Endodermal cell (in vitro differentiated cells): ENCODE data around the gene STUB1. TPM values are rescaled to one million over a fixed set of nuclear protein-coding genes. Genes with fewer than 3 reads are reported as not detected.
A peak's percentile ranks its signal among the peaks of the same experiment; 100 is the strongest.

ENCODE experiments used
- DNase-seq: peaks from one replicate; pipeline ENCODE4 v3.0.0-alpha.2; 2017
- H3K27ac ChIP-seq: 2 replicates; pipeline ENCODE4 v1.5.1; 2013; ENCODE audit warnings: mild to moderate bottlenecking, low read depth, low read length, moderate library complexity
- H3K27me3 ChIP-seq: 2 replicates; pipeline ENCODE4 v1.6.1; 2013; ENCODE audit warnings: mild to moderate bottlenecking, low read length, moderate library complexity; ENCODE audit not compliant: insufficient read depth, control insufficient read depth, poor library complexity, severe bottlenecking
- H3K36me3 ChIP-seq: 2 replicates; pipeline ENCODE4 v1.7.0; 2013; ENCODE audit warnings: mild to moderate bottlenecking, low read length, moderate library complexity; ENCODE audit not compliant: control insufficient read depth, insufficient read depth
- H3K4me1 ChIP-seq: one replicate; pipeline ENCODE4 v1.7.0; 2013; ENCODE audit warnings: low read length; ENCODE audit not compliant: control insufficient read depth, insufficient read depth
- H3K4me3 ChIP-seq: 2 replicates; pipeline ENCODE4 v1.5.1; 2013; ENCODE audit warnings: mild to moderate bottlenecking, low read length, moderate library complexity
- H3K9ac ChIP-seq: 2 replicates; pipeline ENCODE4 v1.6.1; 2013; ENCODE audit warnings: mild to moderate bottlenecking, low read length, moderate library complexity; ENCODE audit not compliant: poor library complexity, severe bottlenecking; ENCODE audit errors: extremely low read depth
- H3K9me3 ChIP-seq: 2 replicates; pipeline ENCODE4 v1.6.1; 2013; ENCODE audit warnings: mild to moderate bottlenecking, low read length, moderate library complexity; ENCODE audit not compliant: control insufficient read depth
- H3K27ac Mint-ChIP-seq: 2 replicates; pipeline ENCODE4 v1.8.0; 2020; ENCODE audit warnings: mixed read lengths
- H3K27me3 Mint-ChIP-seq: 2 replicates; pipeline ENCODE4 v1.8.0; 2021; ENCODE audit warnings: mild to moderate bottlenecking, mixed read lengths; ENCODE audit not compliant: insufficient read depth
- H3K36me3 Mint-ChIP-seq: 2 replicates; pipeline ENCODE4 v1.8.0; 2020; ENCODE audit warnings: low read depth, mixed read lengths
- H3K4me1 Mint-ChIP-seq: 2 replicates; pipeline ENCODE4 v1.8.0; 2020; ENCODE audit warnings: mixed read lengths
- H3K4me3 Mint-ChIP-seq: 2 replicates; pipeline ENCODE4 v1.8.0; 2020; ENCODE audit warnings: mild to moderate bottlenecking, moderate library complexity, mixed read lengths
- H3K9me3 Mint-ChIP-seq: 2 replicates; pipeline ENCODE4 v1.8.0; 2020; ENCODE audit warnings: mild to moderate bottlenecking, mixed read lengths
- CTCF ChIP-seq: fragments of 200-600 bp; sonication (generic); conservative IDR thresholded peaks from 2 replicates; pipeline ENCODE4 v1.5.0; 2021; ENCODE audit warnings: antibody characterized with exemption, mild to moderate bottlenecking
- WGBS, 2 experiments: methylation state at CpG; one replicate each; pipeline versions ENCODE4 v1.1.5 to v1.1.7; 2013; ENCODE audit warnings: missing lambda C conversion rate in 2 of 2, mixed read lengths in 1 of 2; ENCODE audit not compliant: insufficient coverage in 1 of 2, insufficient read length in 1 of 2; 5-methylcytosine and 5-hydroxymethylcytosine counted together
- total RNA-seq, 2 donors: library from RNA; stranded (reverse); fragmentation: NEBNext Ultra II Directional in 1 of 2; extraction: Animal tissue kit (Norgen Biotek cat#: 25700) in 1 of 2; gene quantifications; 2 replicates in 1 of 2; 3 replicates in 1 of 2; pipeline ENCODE4 v1.2.1, GENCODE V29; 2021

The STUB1 gene
- total RNA-seq, 2 donors from 2014 or later = 105 to 124 TPM

GRCh38 chr16:694187-694862 is 14.1 kb downstream of the STUB1 start:
- TF ChIP-seq CTCF = no peak
- Histone ChIP-seq H3K4me1 (peaks cover 3% of the 10 kb centered on the region), H3K9ac (no peak overlapping the region), H3K9me3 (no peaks in the 10 kb centered on the region), H3K27ac (no peak overlapping the region), H3K4me3 (no peak overlapping the region), H3K27me3 (peaks cover 84% of the 10 kb centered on the region), H3K36me3 (no peaks in the 10 kb centered on the region)
- Mint-ChIP-seq H3K27me3 (peaks cover 83% of the 10 kb centered on the region), H3K4me1 (no peaks in the 10 kb centered on the region), H3K27ac (no peak overlapping the region), H3K9me3 (no peaks in the 10 kb centered on the region), H3K4me3 (peak overlapping the region; percentile 43), H3K36me3 (no peaks in the 10 kb centered on the region)
- WGBS, 2 experiments = 4 to 16% methylated on average over 11 to 64 of the region's 64 CpGs
- DNase-seq = peak; percentile 65

GRCh38 chr16:694863-695354 is 14.7 kb downstream of the STUB1 start:
- 3% methylated on average over 12 to 37 of the region's 37 CpGs for WGBS, 2 experiments
- no peak overlapping the region for H3K9ac ChIP-seq
- no peak overlapping the region for H3K4me3 ChIP-seq
- Mint-ChIP-seq H3K36me3 (no peaks in the 10 kb centered on the region), H3K27ac (no peak overlapping the region), H3K9me3 (no peaks in the 10 kb centered on the region), H3K4me1 (no peaks in the 10 kb centered on the region), H3K27me3 (peaks cover 89% of the 10 kb centered on the region), H3K4me3 (peak overlapping the region; percentile 43)
- peaks cover 90% of the 10 kb centered on the region for H3K27me3 ChIP-seq
- no peaks in the 10 kb centered on the region for H3K4me1 ChIP-seq
- no peak for DNase-seq
- no peak overlapping the region for H3K27ac ChIP-seq
- H3K36me3 ChIP-seq = no peaks in the 10 kb centered on the region
- TF ChIP-seq CTCF = no peak
- H3K9me3 ChIP-seq = no peaks in the 10 kb centered on the region

GRCh38 chr16:695355-696089 is 15.3 kb downstream of the STUB1 start:
- TF ChIP-seq CTCF = no peak
- Histone ChIP-seq H3K4me1 (no peaks in the 10 kb centered on the region), H3K27me3 (peaks cover 96% of the 10 kb centered on the region), H3K9me3 (no peaks in the 10 kb centered on the region), H3K27ac (no peak overlapping the region), H3K4me3 (no peak overlapping the region), H3K36me3 (no peaks in the 10 kb centered on the region), H3K9ac (no peak overlapping the region)
- Mint-ChIP-seq H3K36me3 (no peaks in the 10 kb centered on the region), H3K4me3 (peak overlapping the region; percentile 43), H3K4me1 (no peaks in the 10 kb centered on the region), H3K27me3 (peaks cover 94% of the 10 kb centered on the region), H3K27ac (no peak overlapping the region), H3K9me3 (no peaks in the 10 kb centered on the region)
- peak; percentile 81 for DNase-seq
- WGBS, 2 experiments = 14 to 16% methylated on average over 66 to 71 of the region's 71 CpGs
